Liver (tissue), 9 donors: ENCODE results near the gene UBIAD1. TPM values are rescaled to one million over a fixed set of nuclear protein-coding genes. Genes with fewer than 3 reads are reported as not detected.

ENCODE experiments used
- DNase-seq: peaks from one replicate; pipeline ENCODE4 v3.0.0-alpha.2; 2017; ENCODE audit warnings: low spot score
- H3K27ac ChIP-seq, 2 donors: one replicate each; pipeline ENCODE4 v1.7.0; 2013; ENCODE audit warnings: inconsistent platforms in 2 of 2, low read length in 2 of 2, control low read depth in 1 of 2, low read depth in 1 of 2, mild to moderate bottlenecking in 1 of 2
- H3K27me3 ChIP-seq, 4 donors: one replicate each; pipeline versions ENCODE4 v1.6.1 to v1.7.0; 2013; ENCODE audit warnings: low read length in 3 of 4, inconsistent platforms in 1 of 4, mild to moderate bottlenecking in 1 of 4, moderate library complexity in 1 of 4; ENCODE audit not compliant: control insufficient read depth in 4 of 4, insufficient read depth in 4 of 4
- H3K36me3 ChIP-seq, 4 donors: one replicate each; pipeline versions ENCODE4 v1.6.1 to v1.7.0; 2013; ENCODE audit warnings: low read length in 3 of 4, mild to moderate bottlenecking in 3 of 4, low read depth in 1 of 4, moderate library complexity in 1 of 4; ENCODE audit not compliant: control insufficient read depth in 4 of 4, insufficient read depth in 3 of 4
- H3K4me1 ChIP-seq, 4 donors: one replicate each; pipeline versions ENCODE4 v1.6.1 to v1.7.0; 2013; ENCODE audit warnings: low read length in 3 of 4, mild to moderate bottlenecking in 3 of 4, moderate library complexity in 1 of 4; ENCODE audit not compliant: control insufficient read depth in 4 of 4, insufficient read depth in 4 of 4
- H3K4me3 ChIP-seq, 3 donors: one replicate each; pipeline versions ENCODE4 v1.6.1 to v1.7.0; 2013; ENCODE audit warnings: low read length in 3 of 3, control low read depth in 1 of 3, low read depth in 1 of 3, mild to moderate bottlenecking in 1 of 3
- H3K9ac ChIP-seq, 2 donors: one replicate each; pipeline ENCODE4 v1.7.0; 2013; ENCODE audit warnings: low read length in 2 of 2, mild to moderate bottlenecking in 2 of 2, moderate library complexity in 2 of 2, control low read depth in 1 of 2, low read depth in 1 of 2
- H3K9me3 ChIP-seq, 4 donors: one replicate each; pipeline versions ENCODE4 v1.6.1 to v1.7.0; 2013; ENCODE audit warnings: low read length in 3 of 4; ENCODE audit not compliant: control insufficient read depth in 4 of 4
- EGR1 ChIP-seq, 2 donors: IDR thresholded peaks; 2 replicates each; pipeline ENCODE4 v1.6.1; 2016 to 2018; ENCODE audit warnings: antibody characterized with exemption in 2 of 2, low read depth in 2 of 2
- FOXA2 ChIP-seq: IDR thresholded peaks from 2 replicates; pipeline ENCODE4 v1.6.1; 2016; ENCODE audit warnings: antibody characterized with exemption
- GABPA ChIP-seq, 2 donors: IDR thresholded peaks in 1 of 2; conservative IDR thresholded peaks in 1 of 2; 2 replicates each; pipeline ENCODE4 v1.6.1; 2016; ENCODE audit warnings: antibody characterized with exemption in 2 of 2, mild to moderate bottlenecking in 1 of 2, moderate library complexity in 1 of 2
- JUND ChIP-seq, 2 donors: IDR thresholded peaks; 2 replicates each; pipeline ENCODE4 v1.6.1; 2016; ENCODE audit warnings: antibody characterized with exemption in 2 of 2
- SP1 ChIP-seq: IDR thresholded peaks from 2 replicates; pipeline ENCODE4 v1.6.1; 2018; ENCODE audit warnings: antibody characterized with exemption, mild to moderate bottlenecking
- WGBS: extraction: QIAGEN DNeasy Blood & Tissue Kit; methylation state at CpG from one replicate; pipeline ENCODE4 v1.1.7; 2013; 5-methylcytosine and 5-hydroxymethylcytosine counted together
- polyA plus RNA-seq, 2 donors: library from polyadenylated mRNA; stranded (reverse) in 1 of 2; unstranded in 1 of 2; fragments of 200-250 nt in 1 of 2; fragments of >200 nt in 1 of 2; fragmentation: Nextera tagmentation in 1 of 2; extraction: Ambion mirVana in 1 of 2; gene quantifications; one replicate each; pipeline versions ENCODE4 v1.2.1 to v1.2.3, GENCODE V29; 2013 to 2015
- total RNA-seq, 2 donors: library from RNA; depleted of rRNA; stranded (reverse); fragments of >200 nt; gene quantifications; one replicate each; pipeline ENCODE4 v1.2.3, GENCODE V29; 2014
- TF ChIP-seq, protein P1 (sequence below): IDR thresholded peaks from 2 replicates; pipeline ENCODE4 v1.6.1; 2016; ENCODE audit warnings: antibody characterized with exemption, mild to moderate bottlenecking
- TF ChIP-seq, protein P2 (sequence below): IDR thresholded peaks from 2 replicates; pipeline ENCODE4 v1.6.1; 2016; ENCODE audit warnings: antibody characterized with exemption
- donor health status: healthy.
- donor health status: healthy.
- donor health status: healthy.
- donor health status: healthy.
- donor health status: healthy.

The UBIAD1 gene
- total and polyA plus RNA-seq, 4 donors = 5.4 to 10.2 (median 8.9) TPM

DNA sequence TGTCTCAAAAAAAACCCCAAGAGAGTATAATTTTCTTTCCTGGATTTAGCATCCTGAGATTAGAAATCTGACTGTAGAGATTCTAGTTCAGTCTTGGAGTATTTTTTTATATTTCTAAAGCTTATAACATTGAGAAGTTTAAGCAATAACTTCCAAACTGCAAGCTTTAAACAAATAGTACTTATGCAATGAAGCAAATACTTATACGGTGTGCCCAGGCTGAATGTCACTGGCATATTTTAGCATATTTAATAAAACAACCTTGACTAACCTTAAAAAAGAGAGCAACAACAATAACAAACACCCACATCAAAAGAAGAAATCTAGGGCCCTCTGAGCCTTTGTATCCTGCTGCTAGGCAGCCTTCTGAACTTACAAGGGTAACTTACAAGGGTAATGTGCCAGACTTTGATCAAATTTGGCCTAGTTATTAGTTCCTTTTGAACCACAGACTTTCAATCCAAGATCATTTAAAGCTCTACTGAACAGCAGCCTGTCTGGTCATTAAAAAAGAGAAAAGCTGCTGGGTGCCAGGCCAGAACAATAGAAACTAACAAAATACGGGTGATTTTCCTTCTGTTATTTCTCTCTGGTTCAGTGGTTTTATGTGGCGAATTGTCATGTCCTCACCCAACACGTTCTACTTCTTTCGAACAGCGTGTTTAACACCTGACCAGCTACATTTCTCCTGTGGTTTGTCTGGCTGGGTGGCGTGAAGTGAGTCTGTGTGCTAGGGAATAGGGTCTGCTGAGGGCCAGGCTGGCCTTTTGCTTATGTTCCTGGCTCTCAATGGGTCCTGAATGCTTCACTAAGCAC is 26.9 kb upstream of the UBIAD1 start:
- TF ChIP-seq JUND (IDR thresholded peaks at IDR 0.05) (no peak), GABPA (IDR thresholded peaks at IDR 0.05 in 1 of 2, conservative IDR thresholded peaks at IDR 0.05 in 1 of 2) (no peak), FOXA2 (no peak), EGR1 (IDR thresholded peaks at IDR 0.05; ENCODE audit: low read depth in 2 of 2) (no peak)
- TF ChIP-seq, protein P1, sequence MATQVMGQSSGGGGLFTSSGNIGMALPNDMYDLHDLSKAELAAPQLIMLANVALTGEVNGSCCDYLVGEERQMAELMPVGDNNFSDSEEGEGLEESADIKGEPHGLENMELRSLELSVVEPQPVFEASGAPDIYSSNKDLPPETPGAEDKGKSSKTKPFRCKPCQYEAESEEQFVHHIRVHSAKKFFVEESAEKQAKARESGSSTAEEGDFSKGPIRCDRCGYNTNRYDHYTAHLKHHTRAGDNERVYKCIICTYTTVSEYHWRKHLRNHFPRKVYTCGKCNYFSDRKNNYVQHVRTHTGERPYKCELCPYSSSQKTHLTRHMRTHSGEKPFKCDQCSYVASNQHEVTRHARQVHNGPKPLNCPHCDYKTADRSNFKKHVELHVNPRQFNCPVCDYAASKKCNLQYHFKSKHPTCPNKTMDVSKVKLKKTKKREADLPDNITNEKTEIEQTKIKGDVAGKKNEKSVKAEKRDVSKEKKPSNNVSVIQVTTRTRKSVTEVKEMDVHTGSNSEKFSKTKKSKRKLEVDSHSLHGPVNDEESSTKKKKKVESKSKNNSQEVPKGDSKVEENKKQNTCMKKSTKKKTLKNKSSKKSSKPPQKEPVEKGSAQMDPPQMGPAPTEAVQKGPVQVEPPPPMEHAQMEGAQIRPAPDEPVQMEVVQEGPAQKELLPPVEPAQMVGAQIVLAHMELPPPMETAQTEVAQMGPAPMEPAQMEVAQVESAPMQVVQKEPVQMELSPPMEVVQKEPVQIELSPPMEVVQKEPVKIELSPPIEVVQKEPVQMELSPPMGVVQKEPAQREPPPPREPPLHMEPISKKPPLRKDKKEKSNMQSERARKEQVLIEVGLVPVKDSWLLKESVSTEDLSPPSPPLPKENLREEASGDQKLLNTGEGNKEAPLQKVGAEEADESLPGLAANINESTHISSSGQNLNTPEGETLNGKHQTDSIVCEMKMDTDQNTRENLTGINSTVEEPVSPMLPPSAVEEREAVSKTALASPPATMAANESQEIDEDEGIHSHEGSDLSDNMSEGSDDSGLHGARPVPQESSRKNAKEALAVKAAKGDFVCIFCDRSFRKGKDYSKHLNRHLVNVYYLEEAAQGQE = no peak
- no peak overlapping the region for H3K27ac ChIP-seq
- H3K4me3 ChIP-seq = no peak overlapping the region
- H3K36me3 ChIP-seq = peaks cover 3 to 46% (median 25%) of the 10 kb centered on the region in 4 donors
- H3K4me1 ChIP-seq = peaks cover 2 to 10% (median 5%) of the 10 kb centered on the region in 4 donors
- 81% methylated on average over 7 of the region's 7 CpGs for WGBS
- no peaks in the 10 kb centered on the region for H3K9me3 ChIP-seq
- no peaks in the 10 kb centered on the region for H3K27me3 ChIP-seq
- H3K9ac ChIP-seq = no peak overlapping the region
- DNase-seq = no peak

DNA sequence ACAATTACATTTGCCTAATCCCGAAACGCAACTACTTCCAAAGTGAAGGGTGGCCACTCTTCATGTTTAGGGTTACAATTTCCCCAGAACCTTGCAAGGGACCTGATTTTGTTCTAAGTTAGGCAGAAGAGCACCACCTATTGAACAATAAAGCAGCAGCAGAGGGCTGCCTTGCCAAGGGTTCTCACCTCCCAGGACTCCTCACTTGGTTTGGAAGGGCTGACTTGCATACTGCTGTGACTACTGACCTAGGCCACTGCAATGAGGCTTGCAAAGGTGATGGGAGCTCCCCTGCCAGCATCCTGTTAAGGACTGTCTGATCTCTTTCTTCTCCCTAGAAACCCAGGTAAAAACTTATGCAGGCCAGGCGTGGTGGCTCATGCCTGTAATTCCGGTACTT is 24.8 kb upstream of the UBIAD1 start:
- TF ChIP-seq, protein P2, sequence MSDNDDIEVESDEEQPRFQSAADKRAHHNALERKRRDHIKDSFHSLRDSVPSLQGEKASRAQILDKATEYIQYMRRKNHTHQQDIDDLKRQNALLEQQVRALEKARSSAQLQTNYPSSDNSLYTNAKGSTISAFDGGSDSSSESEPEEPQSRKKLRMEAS = no peak
- TF ChIP-seq JUND (IDR thresholded peaks at IDR 0.05) (no peak), GABPA (IDR thresholded peaks at IDR 0.05 in 1 of 2, conservative IDR thresholded peaks at IDR 0.05 in 1 of 2) (no peak)
- Histone ChIP-seq H3K36me3 (peaks cover 4 to 51% (median 29%) of the 10 kb centered on the region in 4 donors), H3K9me3 (no peaks in the 10 kb centered on the region), H3K9ac (no peak overlapping the region), H3K4me3 (no peak overlapping the region), H3K27me3 (no peaks in the 10 kb centered on the region), H3K27ac (no peak overlapping the region), H3K4me1 (peaks cover 2 to 10% (median 5%) of the 10 kb centered on the region in 4 donors)
- 97% methylated on average over 4 of the region's 4 CpGs for WGBS
- no peak for DNase-seq

GRCh38 chr1:11252538-11252937 is 20.5 kb upstream of the UBIAD1 start:
- no peaks in the 10 kb centered on the region for H3K27me3 ChIP-seq
- WGBS = 95% methylated on average over 8 of the region's 8 CpGs
- H3K4me1 ChIP-seq = peaks cover 0 to 10% (median 9%) of the 10 kb centered on the region in 4 donors
- H3K36me3 ChIP-seq = peaks cover 13 to 62% (median 37%) of the 10 kb centered on the region in 4 donors
- TF ChIP-seq, protein P2 = no peak
- TF ChIP-seq SP1 (no peak), FOXA2 (no peak)
- TF ChIP-seq, protein P1 = no peak
- no peak overlapping the region for H3K4me3 ChIP-seq
- H3K9ac ChIP-seq = no peak overlapping the region
- no peaks in the 10 kb centered on the region for H3K9me3 ChIP-seq
- no peak for DNase-seq
- no peak overlapping the region for H3K27ac ChIP-seq
